Endothelial cell (in vitro differentiated cells): ENCODE results near the gene MASTL. TPM values are rescaled to one million over a fixed set of nuclear protein-coding genes. Genes with fewer than 3 reads are reported as not detected.
A peak's percentile ranks its signal among the peaks of the same experiment; 100 is the strongest.

Experiments
- DNase-seq: peaks from one replicate; pipeline ENCODE4 v3.0.0; 2021; ENCODE audit warnings: low spot score
- H3K27ac Mint-ChIP-seq: one replicate; pipeline ENCODE4 v1.8.0; 2021; ENCODE audit warnings: mixed read lengths, inconsistent platforms; ENCODE audit not compliant: unreplicated experiment
- H3K27me3 Mint-ChIP-seq: one replicate; pipeline ENCODE4 v1.8.0; 2021; ENCODE audit warnings: mild to moderate bottlenecking, moderate library complexity, mixed read lengths, inconsistent platforms; ENCODE audit not compliant: unreplicated experiment
- H3K36me3 Mint-ChIP-seq: one replicate; pipeline ENCODE4 v1.8.0; 2021; ENCODE audit warnings: mild to moderate bottlenecking, low read depth, mixed read lengths, inconsistent platforms; ENCODE audit not compliant: unreplicated experiment
- H3K4me1 Mint-ChIP-seq: one replicate; pipeline ENCODE4 v1.8.0; 2021; ENCODE audit warnings: mild to moderate bottlenecking, mixed read lengths, inconsistent platforms; ENCODE audit not compliant: unreplicated experiment
- H3K4me3 Mint-ChIP-seq: one replicate; pipeline ENCODE4 v1.8.0; 2021; ENCODE audit warnings: mild to moderate bottlenecking, mixed read lengths, inconsistent platforms; ENCODE audit not compliant: unreplicated experiment
- H3K9me3 Mint-ChIP-seq: one replicate; pipeline ENCODE4 v1.8.0; 2021; ENCODE audit warnings: mixed read lengths, inconsistent platforms; ENCODE audit not compliant: unreplicated experiment
- total RNA-seq: library from RNA; stranded (reverse); fragmentation: NEBNext Ultra II Directional; extraction: Animal tissue kit (Norgen Biotek cat#: 25700); gene quantifications from one replicate; pipeline ENCODE4 v1.2.1, GENCODE V29; 2021; ENCODE audit not compliant: unreplicated experiment
- TF ChIP-seq, protein P1 (sequence below): fragments of 200-600 bp; sonication (generic); IDR thresholded peaks from one replicate; pipeline ENCODE4 v1.5.0; 2021; ENCODE audit warnings: antibody characterized with exemption; ENCODE audit not compliant: unreplicated experiment

The MASTL gene
- total RNA-seq, 1 donor from 2014 or later: 9.9 TPM

GRCh38 chr10:27145937-27146336, 9.2 kb upstream of the MASTL start:
- Mint-ChIP-seq H3K9me3 (no peaks in the 10 kb centered on the region), H3K36me3 (peaks cover 28% of the 10 kb centered on the region), H3K27me3 (no peaks in the 10 kb centered on the region), H3K4me1 (no peaks in the 10 kb centered on the region), H3K27ac (no peak overlapping the region), H3K4me3 (no peak overlapping the region)
- TF ChIP-seq, protein P1, sequence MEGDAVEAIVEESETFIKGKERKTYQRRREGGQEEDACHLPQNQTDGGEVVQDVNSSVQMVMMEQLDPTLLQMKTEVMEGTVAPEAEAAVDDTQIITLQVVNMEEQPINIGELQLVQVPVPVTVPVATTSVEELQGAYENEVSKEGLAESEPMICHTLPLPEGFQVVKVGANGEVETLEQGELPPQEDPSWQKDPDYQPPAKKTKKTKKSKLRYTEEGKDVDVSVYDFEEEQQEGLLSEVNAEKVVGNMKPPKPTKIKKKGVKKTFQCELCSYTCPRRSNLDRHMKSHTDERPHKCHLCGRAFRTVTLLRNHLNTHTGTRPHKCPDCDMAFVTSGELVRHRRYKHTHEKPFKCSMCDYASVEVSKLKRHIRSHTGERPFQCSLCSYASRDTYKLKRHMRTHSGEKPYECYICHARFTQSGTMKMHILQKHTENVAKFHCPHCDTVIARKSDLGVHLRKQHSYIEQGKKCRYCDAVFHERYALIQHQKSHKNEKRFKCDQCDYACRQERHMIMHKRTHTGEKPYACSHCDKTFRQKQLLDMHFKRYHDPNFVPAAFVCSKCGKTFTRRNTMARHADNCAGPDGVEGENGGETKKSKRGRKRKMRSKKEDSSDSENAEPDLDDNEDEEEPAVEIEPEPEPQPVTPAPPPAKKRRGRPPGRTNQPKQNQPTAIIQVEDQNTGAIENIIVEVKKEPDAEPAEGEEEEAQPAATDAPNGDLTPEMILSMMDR: no peak
- DNase-seq: no peak

DNA sequence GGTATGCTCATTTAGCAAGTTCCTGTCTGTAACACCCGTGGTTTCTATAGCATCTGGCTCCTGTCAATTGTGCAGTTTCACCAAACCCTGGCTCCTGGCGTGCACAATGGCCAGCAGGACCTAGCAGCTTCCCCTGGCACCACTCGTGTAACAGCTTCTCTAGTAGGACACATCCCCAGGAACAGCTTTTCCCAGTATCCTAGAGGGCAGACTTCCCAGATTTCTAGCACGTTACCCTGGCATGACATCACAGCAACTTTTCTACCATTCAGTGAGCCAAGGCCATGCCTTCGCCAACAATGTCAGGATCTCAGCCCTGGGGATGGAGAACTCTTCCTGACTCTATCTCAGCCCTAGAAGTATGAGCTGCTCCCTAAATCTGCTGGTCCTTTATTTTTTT, 7.5 kb upstream of the MASTL start:
- TF ChIP-seq, protein P1: no peak
- Mint-ChIP-seq H3K27ac (peak overlapping the region; percentile 43), H3K9me3 (no peaks in the 10 kb centered on the region), H3K4me1 (peaks cover 8% of the 10 kb centered on the region), H3K27me3 (no peaks in the 10 kb centered on the region), H3K4me3 (no peak overlapping the region), H3K36me3 (peaks cover 22% of the 10 kb centered on the region)
- DNase-seq: no peak

DNA sequence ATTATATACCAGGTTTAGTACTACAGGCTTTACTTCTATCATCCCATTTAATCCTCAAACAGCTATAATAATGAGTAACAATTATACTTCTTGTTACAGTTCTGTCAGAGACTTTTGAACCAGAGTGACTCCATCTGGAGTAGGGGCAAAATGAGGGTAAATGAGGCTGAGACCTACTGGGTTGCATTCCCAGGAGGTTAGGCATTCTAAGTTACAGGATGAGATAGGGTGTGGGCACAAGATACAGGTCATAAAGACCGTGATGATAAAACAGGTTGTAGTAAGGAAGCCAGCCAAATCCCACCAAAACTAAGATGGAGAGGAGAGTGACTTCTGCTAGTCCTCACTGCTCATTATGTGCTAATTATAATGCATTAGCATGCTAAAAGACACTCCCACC, 4.9 kb upstream of the MASTL start:
- H3K4me1 Mint-ChIP-seq: peaks cover 26% of the 10 kb centered on the region
- TF ChIP-seq, protein P1: no peak
- H3K9me3 Mint-ChIP-seq: no peaks in the 10 kb centered on the region
- H3K27me3 Mint-ChIP-seq: peaks cover 11% of the 10 kb centered on the region
- H3K27ac Mint-ChIP-seq: no peak overlapping the region
- peak overlapping the region; percentile 58 for H3K4me3 Mint-ChIP-seq
- no peak for DNase-seq
- peaks cover 22% of the 10 kb centered on the region for H3K36me3 Mint-ChIP-seq

DNA sequence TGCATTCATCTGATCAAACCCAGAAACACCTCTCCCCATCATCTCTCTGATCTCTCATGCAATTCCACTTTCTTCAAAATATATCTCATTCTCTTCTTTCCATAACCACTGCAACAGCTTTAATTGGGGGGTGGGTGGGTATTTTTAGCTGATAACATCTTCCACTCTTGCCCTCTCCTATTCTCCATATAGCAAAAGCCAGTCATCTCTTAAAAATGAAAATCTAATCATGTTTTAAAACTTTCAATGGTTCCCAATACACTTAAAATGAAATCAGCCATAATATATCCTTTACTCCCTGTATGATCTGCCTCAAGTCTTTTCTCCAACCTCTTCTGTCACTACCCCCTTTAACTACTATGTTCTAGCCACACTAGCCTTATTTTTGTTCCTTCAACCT, 2.5 kb upstream of the MASTL start:
- Mint-ChIP-seq H3K36me3 (peaks cover 18% of the 10 kb centered on the region), H3K4me3 (peak overlapping the region; percentile 99), H3K27me3 (peaks cover 15% of the 10 kb centered on the region), H3K9me3 (no peaks in the 10 kb centered on the region), H3K4me1 (peaks cover 31% of the 10 kb centered on the region), H3K27ac (peak overlapping the region; percentile 99)
- no peak for DNase-seq
- TF ChIP-seq, protein P1: no peak

DNA sequence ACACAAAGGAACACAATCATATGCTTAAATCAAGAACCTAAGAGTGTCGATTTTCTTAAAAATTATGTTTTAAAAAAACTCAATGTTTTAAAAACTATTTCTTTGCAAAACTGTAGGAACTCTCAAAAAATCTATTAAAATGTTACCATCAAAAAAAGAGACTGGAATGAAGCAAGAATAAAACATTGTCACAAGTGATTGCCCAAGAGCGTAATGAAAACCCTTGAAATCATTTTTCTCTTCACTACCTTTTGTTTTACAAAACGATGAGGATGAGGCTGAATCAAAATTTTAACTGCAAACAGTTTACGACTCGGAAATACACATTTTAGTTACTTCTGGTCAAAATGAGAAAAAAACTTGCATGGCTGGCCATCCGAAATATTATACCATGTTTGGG, 1.8 kb upstream of the MASTL start:
- no peak for DNase-seq
- peaks cover 13% of the 10 kb centered on the region for H3K36me3 Mint-ChIP-seq
- peak overlapping the region; percentile 99 for H3K4me3 Mint-ChIP-seq
- peaks cover 34% of the 10 kb centered on the region for H3K4me1 Mint-ChIP-seq
- TF ChIP-seq, protein P1: no peak
- peaks cover 15% of the 10 kb centered on the region for H3K27me3 Mint-ChIP-seq
- H3K9me3 Mint-ChIP-seq: no peaks in the 10 kb centered on the region
- peak overlapping the region; percentile 99 for H3K27ac Mint-ChIP-seq
